CMK (cell line): ENCODE measurements around the gene METTL18.

Experiments used
- DNase-seq: peaks from one replicate; pipeline ENCODE4 v3.0.0-alpha.2; 2010; ENCODE audit warnings: low read depth

The METTL18 gene

GRCh38 chr1:169785267-169785666, 9.4 kb downstream of the METTL18 start:
- no peak for DNase-seq

- no peak for DNase-seq
Measured at GRCh38 chr1:169784102-169784501, 10.6 kb downstream of the METTL18 start.

- no peak for DNase-seq
Measured at GRCh38 chr1:169782596-169782995, 12.1 kb downstream of the METTL18 start.

GRCh38 chr1:169779970-169780369, 14.7 kb downstream of the METTL18 start:
- DNase-seq: no peak

GRCh38 chr1:169779150-169779549, 15.6 kb downstream of the METTL18 start:
- DNase-seq: no peak

- no peak for DNase-seq
Measured at GRCh38 chr1:169776440-169776839, 18.3 kb downstream of the METTL18 start.

- DNase-seq: no peak
Measured at GRCh38 chr1:169768161-169768560, 26.5 kb downstream of the METTL18 start.

GRCh38 chr1:169765580-169766331, 29.0 kb downstream of the METTL18 start:
- DNase-seq: no peak

GRCh38 chr1:169764919-169765318, 29.8 kb downstream of the METTL18 start:
- no peak for DNase-seq

- no peak for DNase-seq
Measured at GRCh38 chr1:169762699-169763098, 32.0 kb downstream of the METTL18 start.

- DNase-seq: no peak
Measured at GRCh38 chr1:169759038-169759437, 35.7 kb downstream of the METTL18 start.

GRCh38 chr1:169753549-169753948, 41.2 kb downstream of the METTL18 start:
- no peak for DNase-seq

GRCh38 chr1:169750041-169750440, 44.7 kb downstream of the METTL18 start:
- no peak for DNase-seq

GRCh38 chr1:169746550-169746949, 48.2 kb downstream of the METTL18 start:
- no peak for DNase-seq

- no peak for DNase-seq
Measured at GRCh38 chr1:169745015-169745861, 49.5 kb downstream of the METTL18 start.
